T-helper 1 cell (primary cell): ENCODE measurements around the gene GGT5.
"Not testable (repeated sequence)": the region's sequence is repeated elsewhere in the genome, so short reads cannot be mapped to it uniquely, and the experiment has no call there.

Source experiments
- DNase-seq, 5 donors: peaks; one replicate each; pipeline ENCODE4 v3.0.0-alpha.2; 2012 to 2020
- total RNA-seq, 4 donors: gene quantifications; one replicate each; lab custom pipeline; 2026; lab: John Stamatoyannopoulos, UW

GGT5 gene
- total RNA-seq, result 0 to 0.12 (median 0.04) reads per million in 4 donors

DNA sequence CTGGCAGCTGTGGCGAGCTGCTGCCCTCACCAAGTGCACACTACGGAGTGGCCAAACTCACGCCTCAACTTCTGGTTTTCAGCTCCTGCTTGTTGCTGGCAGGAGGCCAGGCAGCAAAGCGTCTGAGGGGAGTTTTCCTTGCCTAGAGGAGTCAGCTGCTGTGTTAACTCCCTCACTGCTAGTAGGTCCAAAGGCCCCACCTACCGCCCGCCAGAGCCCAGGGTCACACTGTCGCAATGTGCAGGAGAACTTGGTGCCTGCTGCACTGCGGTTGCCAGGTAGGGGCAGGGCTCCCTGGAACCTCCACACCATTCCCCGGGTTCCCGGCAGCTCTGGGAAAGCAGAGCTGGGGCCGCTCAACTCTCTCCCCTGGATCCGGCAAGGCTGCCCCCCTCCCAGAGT is at the start of gene GGT5:
Gene GGT5 (minus strand): TSS at position 53 of the 402 bp plus-strand sequence. CDS start 357 bp downstream, outside the sequence.
- DNase-seq, result not testable (repeated sequence)

DNA sequence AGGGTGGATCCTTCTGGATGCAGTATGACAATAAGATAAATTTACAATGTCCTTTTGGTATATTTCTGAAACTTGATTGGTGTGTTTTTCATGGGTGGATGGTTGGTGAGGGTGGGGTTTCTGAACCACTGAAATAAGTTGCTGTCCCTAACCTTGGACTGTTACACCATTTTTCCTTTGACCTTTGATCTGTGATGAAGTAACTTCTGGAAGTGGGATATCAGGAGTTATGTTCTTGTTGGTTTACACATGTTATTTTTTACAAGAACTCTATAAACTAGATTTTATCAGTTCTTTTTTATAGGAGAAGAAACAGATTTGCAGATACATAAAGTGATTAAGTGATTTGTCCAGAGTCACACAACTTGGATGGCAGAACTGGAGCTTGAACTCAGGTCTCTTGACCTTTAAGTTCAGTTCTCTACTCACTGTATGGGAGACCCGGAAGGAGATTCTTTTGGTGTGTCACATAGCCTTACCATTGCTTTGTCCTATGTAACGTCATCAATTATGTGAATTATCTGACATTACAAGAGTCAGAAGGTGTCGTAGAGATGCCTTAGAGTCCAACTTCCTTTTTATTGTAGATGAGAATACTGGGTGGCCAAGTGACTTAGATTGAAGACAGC is 47.4 kb upstream of the GGT5 start:
- not testable (repeated sequence) for DNase-seq

- DNase-seq, result no peak
Observed at GRCh38 chr22:24291515-24292201, 46.8 kb upstream of the GGT5 start.

DNA sequence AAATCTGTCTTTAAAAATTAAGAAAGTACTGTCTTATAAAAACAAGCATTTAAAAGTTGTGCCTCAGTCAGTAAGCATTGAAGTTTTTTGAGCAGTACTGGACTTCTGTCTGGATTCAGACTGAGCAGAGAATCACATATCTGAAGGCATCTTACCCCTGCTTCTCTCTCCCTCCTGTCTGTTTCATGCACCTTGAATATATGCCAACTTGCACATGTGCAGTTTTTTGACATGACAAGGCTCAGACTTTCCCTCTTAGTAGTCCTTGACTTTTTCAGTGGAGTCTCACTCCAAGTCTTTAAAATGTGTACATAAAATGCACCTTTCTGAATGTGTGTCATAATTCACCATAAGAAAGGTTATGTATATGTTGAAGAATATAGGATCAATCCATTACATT is 45.6 kb upstream of the GGT5 start:
- DNase-seq, result no peak

GRCh38 chr22:24289741-24290163 is 44.9 kb upstream of the GGT5 start:
- no peak for DNase-seq

DNA sequence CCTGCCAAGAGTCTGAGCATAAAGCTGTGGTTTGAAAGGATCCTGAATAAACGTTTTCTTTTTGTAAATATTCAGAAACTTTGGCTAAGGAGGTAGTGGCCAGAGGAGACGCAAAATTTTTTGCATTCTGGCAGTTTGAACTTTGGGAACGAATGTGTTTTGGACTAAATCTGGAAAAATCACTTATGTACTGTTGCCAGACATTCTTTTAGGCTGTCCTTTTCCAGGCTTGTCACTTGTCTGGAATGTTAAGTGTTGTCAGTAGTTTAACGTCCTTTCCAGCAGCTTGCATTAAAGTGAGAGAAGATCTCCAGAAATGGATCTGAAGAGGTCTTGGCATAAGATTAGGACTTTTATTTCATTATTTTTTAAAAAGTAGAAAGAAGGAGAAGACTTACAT is 44.2 kb upstream of the GGT5 start:
- no peak for DNase-seq

- not testable (repeated sequence) for DNase-seq
Observed at GRCh38 chr22:24287801-24288200, 42.9 kb upstream of the GGT5 start.

GRCh38 chr22:24287212-24287611 is 42.3 kb upstream of the GGT5 start:
- DNase-seq, result not testable (repeated sequence)

DNA sequence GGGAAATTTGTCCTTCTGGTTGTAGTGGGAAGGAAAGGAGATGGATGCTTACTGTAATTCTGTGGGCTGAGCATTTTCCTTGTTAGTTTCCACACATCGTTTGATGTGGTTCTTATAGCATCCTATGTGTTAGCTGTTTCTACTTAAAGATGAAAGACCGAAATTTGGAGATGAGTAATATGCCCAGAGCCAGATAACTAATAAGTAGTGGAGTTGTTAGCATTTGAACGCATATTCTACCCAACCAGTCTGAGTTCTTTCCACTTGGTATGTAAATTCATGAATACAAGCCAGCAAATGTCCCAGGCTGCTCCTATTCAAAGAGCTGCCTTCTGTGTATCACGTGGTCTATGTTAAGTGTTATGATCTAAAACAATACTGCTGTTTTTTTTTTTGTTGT is 40.4 kb upstream of the GGT5 start:
- DNase-seq, result peak in 1 of 5 donors; percentile 50

DNA sequence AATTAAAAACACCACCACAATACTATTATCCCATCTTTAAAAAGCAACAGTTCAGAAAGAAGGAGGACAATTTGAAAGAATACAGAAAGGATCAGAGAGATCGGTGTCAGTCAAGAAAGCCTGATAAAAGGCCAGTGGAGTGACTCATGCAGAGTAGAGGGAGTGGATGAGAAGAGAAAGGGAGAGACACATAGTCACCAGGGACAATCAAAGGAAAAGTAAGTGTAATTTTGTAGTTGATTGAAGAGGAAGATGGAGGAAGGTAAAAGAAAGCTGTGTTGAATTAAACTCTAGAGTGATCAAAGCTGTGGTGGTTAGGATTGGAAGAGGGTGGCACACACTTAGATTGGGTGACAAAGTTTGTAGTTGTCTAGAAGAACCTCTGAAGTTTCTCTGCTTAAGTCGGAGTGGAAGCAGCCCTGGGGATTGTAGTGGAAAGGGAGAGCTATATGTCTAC is 39.9 kb upstream of the GGT5 start:
- peak in 1 of 5 donors; percentile 25 for DNase-seq

DNA sequence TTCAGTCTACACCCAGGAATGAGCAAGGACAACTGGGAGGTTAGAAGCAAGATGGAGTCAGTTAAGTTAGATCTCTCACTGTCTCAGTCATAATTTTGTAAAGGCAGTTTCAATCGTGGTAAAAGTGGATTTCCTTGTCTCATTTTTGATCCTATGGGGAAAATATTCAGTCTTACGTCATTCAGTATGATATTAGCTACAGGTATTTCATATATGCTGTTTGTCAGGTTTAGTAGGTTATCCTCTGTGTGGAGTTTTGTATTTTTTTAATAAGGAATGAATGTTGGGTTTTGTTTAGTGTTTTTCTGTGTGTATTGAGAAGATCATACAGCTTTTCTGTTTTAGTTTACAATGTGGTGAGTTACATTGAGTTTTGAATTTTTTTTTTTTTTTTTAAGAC is 37.5 kb upstream of the GGT5 start:
- no peak for DNase-seq

- not testable (repeated sequence) for DNase-seq
Observed at GRCh38 chr22:24280363-24280762, 35.5 kb upstream of the GGT5 start.

DNA sequence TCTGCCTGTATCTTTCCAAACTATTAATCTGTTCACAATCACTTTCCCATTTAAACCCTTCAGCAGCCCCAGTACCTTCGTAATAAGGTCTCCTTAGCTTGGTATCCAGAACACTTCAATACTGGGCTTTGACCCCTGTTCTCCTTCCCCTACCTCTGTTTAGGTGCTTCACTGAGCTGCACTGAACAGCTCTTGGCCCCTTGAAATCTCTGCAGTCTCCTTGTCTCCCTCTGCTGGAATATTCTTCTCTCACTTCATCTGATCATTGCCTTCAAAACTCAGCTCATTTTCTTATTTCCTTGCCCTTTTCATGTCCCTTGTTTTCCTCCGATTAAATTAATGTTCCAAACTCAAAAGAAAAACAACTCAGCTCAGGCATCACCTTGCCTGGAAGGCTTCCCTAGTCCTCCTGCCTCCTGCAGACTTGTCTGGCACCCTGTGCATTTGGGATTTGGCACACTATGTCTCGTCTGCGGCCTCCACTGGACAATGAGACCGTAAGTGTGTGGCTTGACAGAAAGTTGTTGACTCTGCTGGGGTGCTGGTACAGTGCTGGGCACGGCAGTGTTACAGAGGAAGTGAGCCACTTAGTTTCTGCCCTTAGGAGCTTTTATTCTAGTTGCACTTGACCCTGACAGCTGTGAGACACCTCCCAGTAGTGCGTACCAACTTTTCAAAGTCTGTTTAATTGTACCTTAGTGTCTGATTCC is 30.0 kb upstream of the GGT5 start:
- DNase-seq, result not testable (repeated sequence)

DNA sequence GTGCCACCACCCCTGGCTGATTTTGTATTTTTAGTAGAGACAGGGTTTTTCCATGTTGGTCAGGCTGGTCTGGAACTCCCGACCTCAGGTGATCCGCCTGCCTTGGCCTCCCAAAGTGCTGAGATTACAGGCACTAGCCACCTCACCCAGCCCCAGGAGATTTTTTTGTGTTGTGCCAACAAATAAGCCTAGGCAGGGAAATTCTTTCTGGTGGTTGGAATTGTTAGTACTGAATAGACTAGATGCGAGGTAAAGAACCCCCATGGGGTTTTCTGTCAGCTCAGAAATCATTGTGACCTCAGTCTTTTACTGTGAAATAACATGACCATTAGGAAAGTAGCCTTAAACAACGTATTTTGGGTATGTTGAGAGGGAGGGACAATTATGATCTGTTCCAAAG is 29.0 kb upstream of the GGT5 start:
- not testable (repeated sequence) for DNase-seq

DNA sequence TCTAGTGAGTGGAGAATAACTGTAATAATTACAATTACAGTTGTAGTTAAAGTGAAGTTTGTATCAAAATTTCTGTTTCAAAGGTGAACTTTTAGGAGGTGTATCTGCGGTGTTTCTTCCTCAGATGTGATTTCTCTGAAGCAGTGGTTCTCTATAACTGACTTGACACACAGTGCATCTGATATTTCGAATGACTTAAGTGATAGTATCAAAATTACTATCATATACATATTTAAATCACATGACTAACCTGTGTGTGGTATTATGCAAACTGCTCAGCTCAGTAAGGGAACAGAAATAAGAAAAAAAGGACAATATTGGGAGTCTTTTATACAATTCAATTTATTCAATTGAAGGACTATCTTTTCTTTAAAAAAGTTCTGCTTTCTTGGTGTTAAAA is 28.1 kb upstream of the GGT5 start:
- not testable (repeated sequence) for DNase-seq

- DNase-seq, result no peak
Observed at GRCh38 chr22:24271386-24271854, 26.5 kb upstream of the GGT5 start.

DNA sequence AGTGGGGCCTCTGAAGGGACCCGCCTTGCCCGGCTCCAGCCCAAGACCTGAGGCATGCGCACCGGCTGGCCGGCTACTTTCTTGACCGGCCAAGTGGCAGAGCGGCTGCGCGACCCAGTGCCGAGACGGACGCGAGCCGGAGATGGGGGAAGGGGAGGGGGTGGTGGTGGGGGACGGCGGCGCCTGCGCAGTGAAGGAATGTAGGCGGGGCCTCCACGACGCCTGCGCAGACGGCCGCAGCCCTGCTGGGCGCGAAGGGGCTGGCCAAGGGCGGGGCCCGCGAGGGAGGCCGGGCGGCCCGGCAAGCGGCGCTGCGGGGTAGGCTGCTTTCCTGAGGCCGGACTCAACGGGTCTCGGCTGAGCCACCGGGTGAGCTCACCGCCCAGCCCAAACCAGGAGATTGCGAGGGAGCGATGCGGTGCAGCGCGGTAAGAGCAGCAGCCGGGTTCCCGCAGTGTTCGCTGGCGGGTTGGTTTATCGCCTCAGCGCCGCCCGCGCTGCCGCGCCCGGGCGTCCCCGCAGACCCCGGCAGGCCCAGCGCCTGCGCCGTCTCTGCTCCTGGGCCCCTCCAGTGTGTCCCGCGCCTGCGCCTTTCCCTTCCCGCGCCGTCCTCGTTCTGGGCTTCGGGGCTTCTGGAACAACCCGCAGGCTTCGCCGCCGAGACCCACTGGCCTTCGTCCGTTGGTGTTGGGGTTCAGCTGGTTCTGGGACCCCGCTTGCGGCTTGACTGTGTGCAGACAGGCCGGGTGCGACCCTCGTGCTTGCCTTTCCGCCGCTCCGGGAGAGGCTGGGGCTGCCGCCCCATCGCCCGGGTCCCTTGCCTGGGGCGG is 25.9 kb upstream of the GGT5 start, which contains the start of gene SPECC1L:
Gene SPECC1L (plus strand): TSS at position 276 of the 830 bp plus-strand sequence. CDS start 31,401 bp downstream, outside the sequence.
- peak; percentile 82 to 92 (median 85) for DNase-seq

DNA sequence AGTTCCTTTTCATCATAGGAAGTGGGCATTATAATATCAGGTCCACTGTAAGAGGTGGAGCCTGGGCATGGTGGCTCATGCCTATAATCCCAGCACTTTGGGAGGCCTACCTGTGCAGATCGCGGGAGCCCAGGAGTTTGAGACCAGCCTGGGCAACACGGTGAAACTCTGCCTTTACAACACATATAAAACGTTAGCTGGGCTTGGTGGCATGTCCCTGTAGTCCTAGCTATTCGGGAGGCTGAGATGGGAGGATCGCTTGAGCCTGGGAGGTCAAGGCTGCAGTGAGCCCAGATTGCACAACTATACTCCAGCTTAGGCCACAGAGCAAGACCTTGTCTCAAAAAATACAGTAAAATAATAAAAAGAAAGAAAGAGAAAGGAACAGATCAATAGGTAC is 21.6 kb upstream of the GGT5 start:
- not testable (repeated sequence) for DNase-seq

DNA sequence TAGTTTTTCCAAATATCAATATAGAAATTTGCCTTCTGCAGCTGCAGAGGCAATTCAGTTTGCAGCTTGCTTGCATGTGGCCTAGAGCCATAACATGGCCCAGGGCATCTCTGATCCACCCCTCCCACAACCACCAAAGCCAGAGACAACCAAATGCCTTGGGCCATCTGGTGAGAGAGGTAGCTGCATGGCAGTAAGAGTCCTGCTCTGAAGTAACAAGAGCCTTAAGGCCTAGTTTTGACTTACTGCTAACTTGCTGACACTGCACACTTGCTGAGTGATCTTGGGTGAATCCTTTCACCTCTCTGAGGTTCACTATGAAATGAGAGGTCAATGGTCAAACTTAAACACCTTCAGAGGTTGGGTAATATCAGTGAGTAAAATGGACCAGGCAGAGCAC is 20.9 kb upstream of the GGT5 start:
- no peak for DNase-seq

DNA sequence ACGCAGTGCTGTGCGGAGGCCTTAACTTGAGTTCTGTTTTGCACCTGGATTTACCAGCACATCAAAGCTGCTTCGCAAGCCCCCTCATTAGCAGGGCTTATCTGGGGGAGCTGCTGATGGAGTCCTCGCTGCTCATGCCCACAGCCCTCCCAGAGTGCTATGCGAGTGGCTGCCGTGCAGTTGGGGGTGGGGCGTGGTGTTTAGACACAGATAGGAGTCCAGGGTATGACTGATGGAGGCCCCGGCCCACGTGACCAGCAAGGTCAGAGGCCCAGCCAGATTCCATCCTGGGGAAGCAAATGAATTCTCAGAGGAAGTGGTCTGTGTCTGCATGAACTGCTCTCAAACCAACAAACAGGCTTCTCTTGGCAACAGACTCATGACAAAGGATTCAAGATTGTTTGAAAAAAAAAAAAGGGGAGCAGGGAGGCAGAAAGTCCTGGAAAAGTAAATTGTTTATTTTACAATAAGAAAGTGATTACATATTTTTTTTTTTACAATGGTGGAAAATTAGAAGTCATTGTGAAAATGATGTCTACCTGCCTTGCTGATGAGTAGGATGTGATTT is 19.5 kb upstream of the GGT5 start:
- not testable (repeated sequence) for DNase-seq

DNA sequence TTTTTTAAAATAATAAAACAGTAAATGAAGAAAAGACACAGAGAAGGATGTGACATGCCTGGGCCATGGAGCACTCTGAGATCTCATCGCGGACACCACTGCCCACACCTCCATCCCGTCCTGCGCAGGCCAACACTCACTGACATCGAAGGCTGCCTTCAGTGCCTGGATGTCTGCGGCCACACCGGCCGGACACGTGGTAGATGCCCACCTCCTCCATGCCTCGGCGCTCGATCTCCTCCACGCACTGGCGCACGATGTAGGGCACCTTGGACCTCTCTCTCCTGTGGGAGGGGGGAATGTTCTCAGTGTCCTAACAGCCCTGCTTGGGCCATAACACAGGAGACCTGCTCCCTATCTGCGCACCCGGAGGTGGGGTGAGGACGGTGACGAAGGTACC is 18.6 kb upstream of the GGT5 start:
- DNase-seq, result not testable (repeated sequence)

DNA sequence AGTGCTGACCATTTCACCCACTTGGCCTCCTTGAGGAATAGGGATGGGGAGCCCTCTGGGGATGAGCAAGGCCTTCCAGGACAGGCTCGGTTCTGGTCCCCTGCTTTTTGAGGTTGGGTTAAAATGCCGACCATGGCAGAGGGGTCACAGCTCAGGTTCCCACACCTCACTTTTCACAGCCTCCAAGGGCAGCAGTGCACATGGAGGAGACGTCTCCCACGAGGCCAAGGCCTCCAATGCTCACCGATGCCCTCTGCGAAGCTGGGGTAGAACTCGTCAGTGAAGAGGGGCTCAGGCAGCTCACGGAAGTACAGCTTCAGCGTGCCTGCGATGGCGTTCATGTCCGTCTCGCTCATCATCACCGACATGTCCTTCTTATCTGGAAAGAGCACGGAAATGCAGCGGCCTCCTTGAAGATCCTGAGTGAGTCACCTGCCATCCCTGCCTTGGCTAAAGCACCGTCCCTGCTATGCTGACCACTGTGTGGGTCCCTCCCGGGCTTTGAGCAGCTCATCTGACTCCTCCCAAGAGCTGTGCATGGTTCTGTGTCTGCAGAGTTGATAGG is 17.4 kb upstream of the GGT5 start:
- not testable (repeated sequence) for DNase-seq
